Fibroblast of villous mesenchyme (primary cell): ENCODE measurements around the gene TAS2R50. TPM values are rescaled to one million over a fixed set of nuclear protein-coding genes. Genes with fewer than 3 reads are reported as not detected.
A peak's percentile ranks its signal among the peaks of the same experiment; 100 is the strongest.

ENCODE experiments used
- DNase-seq: peaks from one replicate; pipeline ENCODE4 v3.0.0-alpha.2; 2010; ENCODE audit warnings: low read depth
- H3K4me3 ChIP-seq: 2 replicates; pipeline ENCODE4 v1.5.1; 2011; ENCODE audit warnings: low read depth, mild to moderate bottlenecking, low read length
- CTCF ChIP-seq: IDR thresholded peaks from 2 replicates; pipeline ENCODE4 v1.5.1; 2012; ENCODE audit warnings: low read depth, mild to moderate bottlenecking, low read length; ENCODE audit not compliant: insufficient read depth
- total RNA-seq: library from RNA; depleted of rRNA; stranded (reverse); fragments of >200 nt; gene quantifications from 2 replicates; pipeline ENCODE4 v1.2.3, GENCODE V29; 2012

Gene TAS2R50
- total RNA-seq, 1 donor = 7.3 TPM

GRCh38 chr12:10957741-10958140 lies 29.0 kb downstream of the TAS2R50 start:
- H3K4me3 ChIP-seq = no peak overlapping the region
- DNase-seq = no peak
- TF ChIP-seq CTCF = no peak

GRCh38 chr12:10956085-10956484 lies 30.6 kb downstream of the TAS2R50 start:
- DNase-seq = no peak
- no peak overlapping the region for H3K4me3 ChIP-seq
- TF ChIP-seq CTCF = no peak

- H3K4me3 ChIP-seq = no peak overlapping the region
- no peak for TF ChIP-seq CTCF
- no peak for DNase-seq
Observed at GRCh38 chr12:10952645-10953044, 34.1 kb downstream of the TAS2R50 start.

GRCh38 chr12:10943167-10943566 lies 43.5 kb downstream of the TAS2R50 start:
- no peak for DNase-seq
- no peak for TF ChIP-seq CTCF
- H3K4me3 ChIP-seq = no peak overlapping the region

GRCh38 chr12:10941916-10942607 lies 44.6 kb downstream of the TAS2R50 start:
- DNase-seq = no peak
- H3K4me3 ChIP-seq = no peak overlapping the region
- TF ChIP-seq CTCF = no peak

GRCh38 chr12:10941369-10941768 lies 45.3 kb downstream of the TAS2R50 start:
- TF ChIP-seq CTCF = no peak
- DNase-seq = no peak
- no peak overlapping the region for H3K4me3 ChIP-seq

GRCh38 chr12:10940389-10940788 lies 46.3 kb downstream of the TAS2R50 start:
- no peak for TF ChIP-seq CTCF
- H3K4me3 ChIP-seq = no peak overlapping the region
- peak; percentile 27 for DNase-seq
